K562 (cell line): Measurements from ENCODE around the gene CNTN2. TPM values are rescaled to one million over a fixed set of nuclear protein-coding genes. Genes with fewer than 3 reads are reported as not detected.
A peak's percentile ranks its signal among the peaks of the same experiment; 100 is the strongest.

Experiments
- ATAC-seq: fragments of 200-7000 bp; cut with Tn5 transposase; 3 replicates; pipeline ENCODE4 v1.9.1; 2020; ENCODE audit warnings: moderate library complexity
- BruUV-seq: library from RNA; stranded (reverse); fragments of 400-500 nt; replicated peaks from 2 replicates; lab custom pipeline; 2021; lab: Mats Ljungman, UMichigan
- CTCF ChIA-PET: fragments of 300-600 bp; formaldehyde crosslinking; extraction: SDS; loops from one replicate; lab custom pipeline; 2021; ENCODE audit warnings: low intra/inter-chr PET ratio; lab: Yijun Ruan, JAX
- POLR2A ChIA-PET: fragments of 300-600, 350-650 bp; sonication (Branson Sonifier 250); formaldehyde crosslinking; extraction: SDS; loops from one replicate; lab custom pipeline; 2021; ENCODE audit warnings: antibody characterized with exemption, inconsistent platforms; lab: Yijun Ruan, JAX
- DNase-seq, 4 experiments: peaks; one replicate each; pipeline versions ENCODE4 v3.0.0 to v3.0.0-alpha.2; 2011 to 2018; ENCODE audit warnings: low spot score in 3 of 4, mixed read lengths in 3 of 4; ENCODE audit errors: extremely low read depth in 1 of 4
- FAIRE-seq: peaks from 2 replicates; lab custom pipeline; 2011; peaks lifted over from hg19 to GRCh38; lab: Jason Lieb, UNC
- H2AFZ ChIP-seq: 2 replicates; pipeline ENCODE4 v1.6.0; 2011; ENCODE audit warnings: low read depth, low read length, control low read depth, inconsistent platforms
- H3K27ac ChIP-seq: fragments of 200-600 bp; 3 replicates; pipeline ENCODE4 v1.8.0; 2011; ENCODE audit warnings: low read depth, mild to moderate bottlenecking, control low read depth, inconsistent platforms, low read length, moderate library complexity, mixed read lengths; ENCODE audit errors: extremely low read depth
- H3K27me3 ChIP-seq, 2 experiments: fragments of 300-600 bp in 1 of 2; 2 replicates in 1 of 2; 3 replicates in 1 of 2; pipeline versions ENCODE4 v1.6.0 to v1.8.0; 2011; ENCODE audit warnings: inconsistent platforms in 2 of 2, low read length in 2 of 2, mild to moderate bottlenecking in 1 of 2, mixed read lengths in 1 of 2, moderate library complexity in 1 of 2; ENCODE audit not compliant: control insufficient read depth in 2 of 2, insufficient read depth in 2 of 2
- H3K36me3 ChIP-seq: fragments of 300-600 bp; 3 replicates; pipeline ENCODE4 v1.8.0; 2011; ENCODE audit warnings: mild to moderate bottlenecking, low read length, inconsistent platforms; ENCODE audit not compliant: control insufficient read depth, insufficient read depth
- H3K4me1 ChIP-seq, 2 experiments: fragments of 200-600 bp in 1 of 2; replicated peaks in 1 of 2; 2 replicates in 1 of 2; 3 replicates in 1 of 2; pipeline versions ENCODE4 v1.5.1 to v1.8.0; 2011; ENCODE audit warnings: inconsistent platforms in 2 of 2, low read length in 2 of 2, mild to moderate bottlenecking in 1 of 2, mixed read lengths in 1 of 2, moderate library complexity in 1 of 2; ENCODE audit not compliant: control insufficient read depth in 2 of 2, insufficient read depth in 2 of 2
- H3K4me2 ChIP-seq: 2 replicates; pipeline ENCODE4 v1.6.1; 2011; ENCODE audit warnings: low read length, control low read depth, inconsistent platforms, mixed read lengths; ENCODE audit not compliant: insufficient read depth
- H3K4me3 ChIP-seq: fragments of 200-600 bp; sonication (generic), shearing (Covaris generic); 2 replicates; pipeline ENCODE4 v1.5.1; 2016; ENCODE audit warnings: control low read depth, inconsistent platforms
- H3K79me2 ChIP-seq: fragments of 200-600 bp; 3 replicates; pipeline ENCODE4 v1.8.0; 2011; ENCODE audit warnings: low read length, inconsistent platforms; ENCODE audit not compliant: control insufficient read depth, insufficient read depth
- H3K9ac ChIP-seq, 2 experiments: 2 replicates each; pipeline versions ENCODE4 v1.6.0 to v1.6.1; 2011; ENCODE audit warnings: low read depth in 2 of 2, low read length in 2 of 2, control low read depth in 1 of 2, inconsistent platforms in 1 of 2, mild to moderate bottlenecking in 1 of 2, mixed read lengths in 1 of 2; ENCODE audit not compliant: insufficient read depth in 1 of 2
- H3K9me1 ChIP-seq: one replicate; pipeline ENCODE4 v1.6.0; 2011; ENCODE audit warnings: inconsistent platforms, mild to moderate bottlenecking, low read length, moderate library complexity; ENCODE audit not compliant: control insufficient read depth, insufficient read depth
- H3K9me3 ChIP-seq: replicated peaks from 2 replicates; pipeline ENCODE4 v1.5.1; 2011; ENCODE audit warnings: low read depth, low read length, inconsistent platforms; ENCODE audit not compliant: control insufficient read depth, insufficient read depth
- H4K20me1 ChIP-seq: replicated peaks from 2 replicates; pipeline ENCODE4 v1.6.1; 2011; ENCODE audit warnings: low read length, inconsistent platforms, mixed read lengths; ENCODE audit not compliant: control insufficient read depth, insufficient read depth
- E2F6 ChIP-seq, 2 experiments: IDR thresholded peaks; 2 replicates each; pipeline ENCODE4 v1.6.1; 2011; ENCODE audit warnings: borderline replicate concordance in 1 of 2, control low read depth in 1 of 2, low read depth in 1 of 2, low read length in 1 of 2, mild to moderate bottlenecking in 1 of 2, mixed read lengths in 1 of 2, moderate library complexity in 1 of 2; ENCODE audit not compliant: insufficient read depth in 1 of 2, insufficient read length in 1 of 2, poor library complexity in 1 of 2, severe bottlenecking in 1 of 2; ENCODE audit errors: extremely low read depth in 1 of 2
- ETV6 ChIP-seq, 3 experiments: fragments of 150-350 bp in 1 of 3; sonication (generic) in 1 of 3; formaldehyde crosslinking in 1 of 3; IDR thresholded peaks; 2 replicates each; pipeline versions ENCODE4 v1.6.1 to v1.8.0; 2014 to 2022; ENCODE audit warnings: borderline replicate concordance in 2 of 3, low read depth in 2 of 3, antibody characterized with exemption in 1 of 3, low read length in 1 of 3, mild to moderate bottlenecking in 1 of 3, missing genetic modification reagents in 1 of 3
- HMBOX1 ChIP-seq: sonication (generic); IDR thresholded peaks from 2 replicates; pipeline ENCODE4 v1.6.1; 2016
- WGBS: fragments of 100-300 bp; shearing (Covaris generic); methylation state at CpG from one replicate; pipeline ENCODE4 v1.1.6; 2016; ENCODE audit warnings: low coverage, mixed read lengths; ENCODE audit not compliant: insufficient coverage; ENCODE audit errors: missing lambda C conversion rate; 5-methylcytosine and 5-hydroxymethylcytosine counted together
- in situ Hi-C: fragments of 300-500 bp; cut with MboI; formaldehyde crosslinking; loops from 4 replicates; pipeline ENCODE4 v1.15.0; 2018; ENCODE audit warnings: inconsistent platforms, mixed read lengths
- intact Hi-C: fragments of 100-400 bp; cut with micrococcal nuclease; formaldehyde crosslinking; loops from 2 replicates; pipeline ENCODE4 v1.14.2; 2022
- polyA plus RNA-seq, 8 experiments: library from polyadenylated mRNA; depleted of rRNA in 4 of 8; stranded (reverse) in 5 of 8; unstranded in 3 of 8; fragments of >200 nt; fragmentation: Nextera tagmentation in 2 of 8; fragmentation: Illumina TruSeq in 1 of 8; extraction: Ambion mirVana in 2 of 8; extraction: Trizol in 1 of 8; gene quantifications; 2 replicates each; pipeline versions ENCODE4 v1.2.1 to v1.2.3, GENCODE V29; 2011 to 2014; ENCODE audit warnings: inconsistent platforms in 1 of 8, missing spikeins in 1 of 8
- total RNA-seq, 7 experiments: library from RNA; depleted of rRNA in 6 of 7; stranded (reverse); fragments of >200 nt in 6 of 7; fragmentation: Illumina TruSeq in 2 of 7; extraction: Trizol in 2 of 7; gene quantifications; 2 replicates each; pipeline versions ENCODE4 v1.2.1 to v1.2.3, GENCODE V29; 2011 to 2021; ENCODE audit warnings: low replicate concordance in 1 of 7

The CNTN2 gene
- total and polyA plus RNA-seq, 9 of the 15 experiments (the other 6 are each of a cell fraction or from before 2014, with no cell fraction given), result not detected

- DNase-seq (peak in 1 of 4 experiments; percentile 8), FAIRE-seq (peak; percentile 11), ATAC-seq (peak; percentile 15; the same call in 2 of the 3 replicates)
- Histone ChIP-seq H3K27me3 (peaks cover 52 to 96% of the 10 kb centered on the region in 2 experiments; a peak in 4 of 5 replicates), H4K20me1 (peaks cover 24% of the 10 kb centered on the region; the same call in 1 of the 2 replicates), H3K4me2 (no peak overlapping the region), H3K4me1 (peaks cover 0 to 8% of the 10 kb centered on the region in 2 experiments; a peak in 1 of 5 replicates), H3K79me2 (no peaks in the 10 kb centered on the region), H2AFZ (no peak overlapping the region), H3K9me3 (no peaks in the 10 kb centered on the region), H3K36me3 (no peaks in the 10 kb centered on the region), H3K9me1 (no peaks in the 10 kb centered on the region), H3K4me3 (no peak overlapping the region), H3K9ac (no peak overlapping the region), H3K27ac (no peak overlapping the region)
- intact Hi-C loops, result no loop called here
- no TSS peak for BruUV-seq
- 0% methylated on average over 5 of the region's 5 CpGs for WGBS
- in situ Hi-C loops, result no loop called here
- ChIA-PET POLR2A (interaction anchor here (0.6 to 0.8 kb wide), 2 partner anchors 14 to 156 kb away, joined by 3 to 4 read pairs; no protein-coding TSS in a partner anchor), CTCF (no interaction called here)
- TF ChIP-seq HMBOX1, result peak; percentile 78
- no peak for TF ChIP-seq ETV6 (IDR thresholded peaks at IDR 0.05; ENCODE audit: borderline replicate concordance in 1 of 2, low read depth in 2 of 2, low read length in 1 of 2)
- no peak for TF ChIP-seq ETV6 (CRISPR knock-in tag; IDR thresholded peaks at IDR 0.05; ENCODE audit: borderline replicate concordance)
- no peak for TF ChIP-seq E2F6 (IDR thresholded peaks at IDR 0.05; ENCODE audit: borderline replicate concordance in 1 of 2, extremely low read depth in 1 of 2, insufficient read depth in 1 of 2, insufficient read length in 1 of 2, low read depth in 1 of 2, low read length in 1 of 2, poor library complexity in 1 of 2, severe bottlenecking in 1 of 2)
Observed at GRCh38 chr1:205047764-205048231, 4.8 kb downstream of the CNTN2 start.
